MM.1S (cell line): ENCODE results near the gene MRO.

Experiments used
- DNase-seq: peaks from one replicate; pipeline ENCODE4 v3.0.0-alpha.2; 2015
- H2AFZ ChIP-seq: fragments of 300-600 bp; sonication (generic); 2 replicates; pipeline ENCODE4 v1.6.0; 2016; ENCODE audit warnings: antibody characterized with exemption, low read length
- H3F3A ChIP-seq: fragments of 300-600 bp; sonication (generic); 2 replicates; pipeline ENCODE4 v1.6.1; 2016; ENCODE audit warnings: mild to moderate bottlenecking, antibody characterized with exemption, low read length, moderate library complexity, mixed read lengths; ENCODE audit not compliant: insufficient read depth
- H3K27ac ChIP-seq: fragments of 300-600 bp; sonication (generic); 2 replicates; pipeline ENCODE4 v1.5.1; 2016; ENCODE audit warnings: mild to moderate bottlenecking, low read length
- H3K27me3 ChIP-seq: fragments of 300-600 bp; sonication (generic); replicated peaks from 2 replicates; pipeline ENCODE4 v1.6.0; 2016; ENCODE audit warnings: low read length; ENCODE audit not compliant: insufficient read depth
- H3K36me3 ChIP-seq: fragments of 300-600 bp; sonication (generic); replicated peaks from 2 replicates; pipeline ENCODE4 v1.6.1; 2016; ENCODE audit warnings: mild to moderate bottlenecking, low read length, mixed read lengths; ENCODE audit not compliant: insufficient read depth
- H3K4me1 ChIP-seq: fragments of 300-600 bp; sonication (generic); 2 replicates; pipeline ENCODE4 v1.6.1; 2016; ENCODE audit warnings: low read length, mixed read lengths
- H3K4me2 ChIP-seq: fragments of 300-600 bp; sonication (generic); 2 replicates; pipeline ENCODE4 v1.6.0; 2016; ENCODE audit warnings: low read depth, low read length
- H3K4me3 ChIP-seq: fragments of 300-600 bp; sonication (generic); 2 replicates; pipeline ENCODE4 v1.5.1; 2016; ENCODE audit warnings: low read length, mixed read lengths
- H3K79me2 ChIP-seq: fragments of 300-600 bp; sonication (generic); 2 replicates; pipeline ENCODE4 v1.6.1; 2016; ENCODE audit warnings: mixed run types, low read length, mixed read lengths
- H3K9ac ChIP-seq: fragments of 300-600 bp; sonication (generic); 2 replicates; pipeline ENCODE4 v1.6.1; 2016; ENCODE audit warnings: low read length, mixed read lengths
- H3K9me2 ChIP-seq: fragments of 300-600 bp; sonication (generic); replicated peaks from 2 replicates; pipeline ENCODE4 v1.6.1; 2016; ENCODE audit warnings: mild to moderate bottlenecking, low read length, mixed read lengths; ENCODE audit not compliant: insufficient read depth
- H3K9me3 ChIP-seq: fragments of 300-600 bp; sonication (generic); replicated peaks from 2 replicates; pipeline ENCODE4 v1.6.1; 2016; ENCODE audit warnings: mild to moderate bottlenecking, low read length, mixed read lengths; ENCODE audit not compliant: insufficient read depth
- H4K20me1 ChIP-seq: fragments of 300-600 bp; sonication (generic); 2 replicates; pipeline ENCODE4 v1.6.1; 2016; ENCODE audit warnings: mild to moderate bottlenecking, low read length, moderate library complexity, mixed read lengths; ENCODE audit not compliant: insufficient read depth
- CTCF ChIP-seq: fragments of 300-600 bp; sonication (generic); IDR thresholded peaks from 2 replicates; pipeline ENCODE4 v1.5.1; 2016; ENCODE audit warnings: antibody characterized with exemption, low read length, mixed read lengths
- EZH2 ChIP-seq: fragments of 300-600 bp; sonication (generic); optimal IDR thresholded peaks from 2 replicates; pipeline ENCODE3; 2017; ENCODE audit warnings: low read depth, mild to moderate bottlenecking, antibody characterized with exemption, low read length, mixed read lengths
- EZH2phosphoT487 ChIP-seq: fragments of 300-600 bp; sonication (generic); IDR thresholded peaks from 2 replicates; pipeline ENCODE4 v1.6.1; 2018; ENCODE audit warnings: antibody characterized with exemption, low read length

Gene MRO

DNA sequence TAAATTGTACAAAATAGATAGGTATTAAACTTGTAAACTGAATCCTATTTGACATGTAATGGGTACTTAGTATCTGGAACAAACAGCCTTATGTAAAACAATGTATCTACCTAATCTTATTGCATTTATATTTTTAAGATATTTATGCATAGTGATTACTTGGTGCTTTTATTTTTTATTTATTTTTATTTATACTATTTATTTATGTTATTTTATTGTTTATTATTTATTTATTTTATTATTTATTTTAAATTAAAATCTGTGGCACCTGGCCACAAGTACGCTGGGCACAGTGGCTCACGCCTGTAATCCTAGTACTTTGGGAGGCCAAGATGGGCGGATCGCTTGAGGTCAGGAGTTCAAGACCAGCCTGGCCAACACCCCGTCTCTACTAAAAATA lies 26.9 kb downstream of the MRO start:
- no peaks in the 10 kb centered on the region for H3K27me3 ChIP-seq
- H3K4me3 ChIP-seq = no peak overlapping the region
- DNase-seq = no peak
- no peak overlapping the region for H3K27ac ChIP-seq
- H2AFZ ChIP-seq = no peak overlapping the region
- no peak overlapping the region for H3K4me2 ChIP-seq
- no peaks in the 10 kb centered on the region for H4K20me1 ChIP-seq
- no peaks in the 10 kb centered on the region for H3K9me2 ChIP-seq
- no peaks in the 10 kb centered on the region for H3F3A ChIP-seq
- no peaks in the 10 kb centered on the region for H3K79me2 ChIP-seq
- no peaks in the 10 kb centered on the region for H3K9me3 ChIP-seq
- no peaks in the 10 kb centered on the region for H3K4me1 ChIP-seq
- no peak overlapping the region for H3K9ac ChIP-seq
- no peaks in the 10 kb centered on the region for H3K36me3 ChIP-seq
- no peak for TF ChIP-seq CTCF
- TF ChIP-seq EZH2 = no peak
- no peak for TF ChIP-seq EZH2phosphoT487

- Histone ChIP-seq H3K4me3 (no peak overlapping the region), H2AFZ (no peak overlapping the region), H3K9me2 (no peaks in the 10 kb centered on the region), H4K20me1 (no peaks in the 10 kb centered on the region), H3K79me2 (no peaks in the 10 kb centered on the region), H3K4me1 (no peaks in the 10 kb centered on the region), H3K9ac (no peak overlapping the region), H3K9me3 (no peaks in the 10 kb centered on the region), H3F3A (no peaks in the 10 kb centered on the region), H3K4me2 (no peak overlapping the region), H3K27ac (no peak overlapping the region), H3K27me3 (no peaks in the 10 kb centered on the region), H3K36me3 (no peaks in the 10 kb centered on the region)
- TF ChIP-seq EZH2phosphoT487 (no peak), EZH2 (no peak), CTCF (no peak)
- no peak for DNase-seq
Measured at GRCh38 chr18:50791599-50792438, 28.0 kb downstream of the MRO start.

- DNase-seq = no peak
- H3K4me3 ChIP-seq = no peak overlapping the region
Measured at GRCh38 chr18:50790948-50791347, 28.9 kb downstream of the MRO start.

More at GRCh38 chr18:50790948-50791347, 28.9 kb downstream of the MRO start:
- no peaks in the 10 kb centered on the region for H3K79me2 ChIP-seq
- no peaks in the 10 kb centered on the region for H3F3A ChIP-seq
- H3K36me3 ChIP-seq = no peaks in the 10 kb centered on the region
- TF ChIP-seq CTCF (no peak), EZH2 (no peak), EZH2phosphoT487 (no peak)
- no peaks in the 10 kb centered on the region for H3K9me2 ChIP-seq
- H3K27ac ChIP-seq = no peak overlapping the region
- no peak overlapping the region for H3K4me2 ChIP-seq
- no peaks in the 10 kb centered on the region for H3K4me1 ChIP-seq
- no peaks in the 10 kb centered on the region for H4K20me1 ChIP-seq
- H3K9me3 ChIP-seq = no peaks in the 10 kb centered on the region
- H3K9ac ChIP-seq = no peak overlapping the region
- H2AFZ ChIP-seq = no peak overlapping the region
- H3K27me3 ChIP-seq = no peaks in the 10 kb centered on the region
